ENCODE data around the gene MPPED1.

MPPED1 gene

GRCh38 chr22:43529934-43530333 is 118.1 kb downstream of the MPPED1 start:
- DNase-seq, result no peak

GRCh38 chr22:43530349-43531201 is 118.8 kb downstream of the MPPED1 start:
- no peak for DNase-seq

- DNase-seq, result no peak
Measured at GRCh38 chr22:43531651-43532050, 119.8 kb downstream of the MPPED1 start.

- no peak for DNase-seq
Measured at GRCh38 chr22:43532301-43533155, 120.7 kb downstream of the MPPED1 start.

DNA sequence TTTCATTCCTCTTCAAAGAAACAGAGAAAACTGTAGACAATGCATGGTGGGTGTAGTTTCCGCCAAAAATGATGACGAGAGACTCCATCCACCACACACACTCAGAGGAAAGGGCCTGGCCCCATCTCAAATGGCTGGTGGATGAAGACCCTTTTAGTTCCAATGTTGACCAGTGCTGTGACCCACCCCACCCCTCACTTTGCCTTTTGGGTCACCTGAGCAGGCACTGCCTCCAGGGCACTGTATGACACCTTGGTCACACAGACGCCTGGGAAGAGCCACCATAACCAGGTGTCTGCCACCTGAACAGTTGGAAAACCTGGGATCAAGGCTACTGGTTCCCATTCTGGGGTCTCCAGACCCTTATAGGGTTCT is 121.3 kb downstream of the MPPED1 start:
- DNase-seq, result no peak

DNA sequence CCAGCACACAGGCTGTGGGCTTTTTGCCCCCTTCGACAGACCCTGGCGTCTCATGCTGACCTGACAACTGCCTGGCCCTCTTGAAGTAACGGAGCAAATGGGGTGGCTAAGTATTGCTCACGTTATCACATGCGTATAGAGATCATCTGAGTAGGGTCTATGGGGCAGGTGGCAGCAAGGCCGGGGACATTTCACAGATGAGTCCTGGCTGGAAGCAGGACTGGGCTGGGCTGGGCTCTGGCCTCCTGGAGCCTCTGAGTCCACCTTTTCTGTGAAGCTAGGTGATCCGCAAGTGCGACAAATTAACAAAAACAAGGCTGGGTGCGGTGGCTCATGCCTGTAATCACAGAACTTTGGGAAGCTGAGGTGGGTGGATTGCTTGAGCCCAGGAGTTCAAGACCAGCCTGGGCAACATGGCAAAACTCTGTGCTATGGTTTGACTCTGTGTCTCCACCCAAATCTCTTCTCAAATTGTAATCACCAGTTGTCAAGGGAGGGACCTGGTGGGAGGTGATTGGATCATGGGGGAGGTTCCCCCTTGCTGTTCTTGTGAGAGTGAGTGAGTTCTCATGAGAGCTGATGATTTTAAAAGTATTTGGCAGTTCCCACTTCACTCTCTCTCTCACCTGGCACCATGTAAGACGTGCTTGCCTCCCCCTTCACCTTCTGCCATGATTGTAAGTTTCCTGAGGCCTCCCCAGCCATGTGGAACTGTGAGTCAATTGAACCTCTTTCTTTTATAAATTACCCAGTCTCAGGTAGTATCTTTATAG is 122.0 kb downstream of the MPPED1 start:
- no peak for DNase-seq

DNA sequence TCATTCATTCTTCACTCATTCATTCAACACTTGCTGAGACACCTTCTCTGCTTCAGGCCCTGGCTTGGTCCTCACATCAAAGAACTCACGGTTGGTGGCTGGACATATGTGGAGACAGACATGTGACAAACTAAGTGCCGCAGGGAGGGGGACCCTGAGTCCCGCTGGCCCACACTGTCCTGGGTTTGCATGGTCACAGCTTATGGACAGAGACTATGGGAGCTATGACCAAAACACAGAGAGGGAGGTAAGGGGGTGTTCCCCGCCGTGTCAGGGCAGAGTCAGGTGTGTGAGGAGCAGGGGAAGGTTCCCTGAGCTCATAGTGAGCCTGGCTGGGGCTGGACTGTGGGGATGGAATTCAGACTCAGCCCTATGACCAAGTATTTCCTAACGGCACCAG is 123.1 kb downstream of the MPPED1 start:
- no peak for DNase-seq

DNA sequence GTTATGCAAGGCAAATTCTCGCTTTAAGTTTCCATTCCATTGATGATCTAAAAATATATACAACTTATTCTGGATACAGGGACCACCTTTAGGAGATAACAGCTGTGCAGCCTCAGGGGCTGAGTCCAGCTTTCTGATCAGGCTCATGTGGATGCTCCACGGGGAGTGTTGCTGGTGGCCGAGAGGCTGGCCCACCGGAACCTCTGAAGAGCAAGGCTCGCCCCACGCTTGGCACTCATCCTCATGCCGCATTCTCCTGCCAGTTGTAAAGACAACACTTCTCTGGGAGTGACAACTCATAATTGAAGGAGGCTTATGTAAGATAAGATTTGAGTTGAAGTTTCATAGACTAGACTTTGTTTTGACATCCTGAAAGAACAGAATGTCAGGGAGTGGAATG is 123.5 kb downstream of the MPPED1 start:
- DNase-seq, result no peak

DNA sequence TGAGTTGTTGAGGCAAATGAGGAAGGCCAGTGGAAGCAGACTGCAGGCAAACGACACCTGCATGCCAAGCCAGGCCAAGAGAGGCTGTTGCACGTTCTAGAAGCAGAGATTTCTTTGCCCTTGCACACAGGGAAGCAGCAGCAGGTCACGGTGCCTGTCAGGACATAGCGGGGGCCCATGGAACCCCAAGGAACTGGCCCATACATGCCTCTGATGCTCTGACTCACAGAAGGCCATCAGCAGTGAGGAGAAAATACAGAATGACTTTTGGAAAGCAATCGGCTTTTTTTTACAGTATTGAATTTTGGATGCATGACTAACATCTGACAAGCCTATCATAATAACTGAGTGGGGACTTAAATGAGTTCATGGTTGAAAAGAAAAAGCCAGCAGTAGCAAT is 123.9 kb downstream of the MPPED1 start:
- no peak for DNase-seq

DNA sequence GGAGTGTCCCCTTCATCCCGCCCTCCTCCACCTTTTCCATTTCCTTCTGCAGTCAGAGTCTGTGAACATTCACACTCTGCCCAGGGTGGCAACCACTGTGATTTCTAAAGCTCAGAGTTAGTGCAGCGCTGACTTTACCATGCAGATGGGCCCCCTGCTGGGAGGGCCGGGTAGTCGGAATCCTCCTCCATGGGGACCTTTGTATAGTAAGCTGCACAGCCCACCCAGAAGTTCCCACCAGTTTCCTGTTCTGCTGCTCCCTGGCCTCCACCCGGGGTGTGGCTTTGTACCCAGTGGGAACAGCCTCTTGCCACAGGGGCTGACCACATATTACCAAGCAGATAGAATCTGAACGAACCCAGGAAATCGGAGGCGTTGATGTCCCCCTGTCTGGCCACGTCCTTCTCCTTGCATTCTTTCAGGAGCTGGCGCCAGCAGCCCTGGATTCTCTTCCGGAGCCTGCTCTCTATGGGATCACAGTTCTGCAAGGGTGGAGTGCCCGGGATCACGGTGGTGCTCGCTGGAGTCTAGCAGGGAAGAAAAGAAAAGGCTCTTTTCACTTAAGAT is 125.3 kb downstream of the MPPED1 start:
- DNase-seq, result no peak

- DNase-seq, result no peak
Measured at GRCh38 chr22:43539572-43540528, 128.0 kb downstream of the MPPED1 start.

DNA sequence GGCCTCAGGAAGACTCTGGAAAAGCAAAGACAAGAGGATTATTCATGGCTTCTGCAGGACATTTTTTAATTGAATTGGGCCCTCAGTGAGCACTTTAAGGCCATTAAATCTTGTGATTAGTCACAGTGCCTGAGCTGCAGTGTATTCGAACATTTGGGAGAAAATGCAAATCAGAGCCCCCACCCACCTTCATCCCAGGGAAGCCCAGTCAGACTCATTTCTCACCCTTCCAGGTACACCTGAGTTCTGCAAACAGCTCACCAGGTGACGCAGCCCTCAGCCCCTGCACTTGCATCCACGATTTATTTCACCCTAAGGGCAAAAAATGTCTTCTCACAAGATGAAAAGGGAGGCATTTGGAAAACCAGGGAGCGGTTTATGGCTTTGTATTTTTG is 128.7 kb downstream of the MPPED1 start:
- DNase-seq, result no peak

- DNase-seq, result no peak
Measured at GRCh38 chr22:43541022-43541421, 129.2 kb downstream of the MPPED1 start.

- DNase-seq, result no peak
Measured at GRCh38 chr22:43541462-43542407, 129.9 kb downstream of the MPPED1 start.

- DNase-seq, result no peak
Measured at GRCh38 chr22:43542681-43543521, 131.1 kb downstream of the MPPED1 start.

GRCh38 chr22:43543522-43544288 is 131.9 kb downstream of the MPPED1 start:
- no peak for DNase-seq

DNA sequence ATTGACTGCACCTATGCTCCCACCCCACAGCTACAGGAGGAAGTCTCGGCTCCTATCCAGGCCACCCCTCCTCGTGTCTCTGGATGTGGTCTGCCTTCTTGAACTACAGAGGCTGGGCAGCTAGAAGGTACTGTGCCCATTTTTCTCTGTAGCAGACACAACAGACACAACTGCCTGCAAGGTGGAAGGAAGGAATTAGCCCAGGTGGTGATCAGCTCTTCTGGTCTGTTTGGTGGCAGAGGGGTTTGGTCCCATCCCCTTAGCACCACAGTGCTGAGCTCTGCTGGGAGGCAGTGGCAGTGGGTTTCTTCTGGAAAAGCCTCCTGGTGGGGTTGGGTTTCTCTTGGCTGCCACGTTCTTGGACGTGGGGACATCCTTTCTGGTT is 132.5 kb downstream of the MPPED1 start:
- no peak for DNase-seq

- no peak for DNase-seq
Measured at GRCh38 chr22:43546186-43546585, 134.4 kb downstream of the MPPED1 start.

All from stimulated activated CD4-positive, alpha-beta T cell treated with anti-CD3 and anti-CD28 coated beads, Interleukin-4, amount 100 ng/mL, for 4 hours (primary cell).